ENCODE measurements around the gene MRFAP1.
A peak's percentile ranks its signal among the peaks of the same experiment; 100 is the strongest.
"Not testable (repeated sequence)": the region's sequence is repeated elsewhere in the genome, so short reads cannot be mapped to it uniquely, and the experiment has no call there.

MRFAP1 gene

GRCh38 chr4:6625256-6625655, 15.2 kb upstream of the MRFAP1 start:
- ChIA-PET POLR2A (no interaction called here), CTCF (no interaction called here)
- 100% methylated on average over 7 of the region's 9 CpGs for WGBS (ENCODE audit: insufficient coverage)
- H3K4me1 ChIP-seq (ENCODE audit: control extremely low read depth in 1 of 4, control insufficient read depth in 4 of 4, insufficient read depth in 4 of 4, low read length in 3 of 4) = no peaks in the 10 kb centered on the region
- H3K36me3 ChIP-seq (ENCODE audit: control insufficient read depth in 4 of 4, insufficient read depth in 4 of 4, low read length in 3 of 4) = peaks cover 0 to 7% (median under 1%) of the 10 kb centered on the region in 4 experiments
- DNase-seq = no peak
- no peak overlapping the region for H3K4me3 ChIP-seq (ENCODE audit: control insufficient read depth in 1 of 7, extremely low read depth in 1 of 7, insufficient read depth in 4 of 7, low read depth in 2 of 7, low read length in 6 of 7)
- H3K27ac ChIP-seq (ENCODE audit: insufficient read depth in 1 of 2, low read depth in 1 of 2, low read length in 2 of 2, poor library complexity in 1 of 2, severe bottlenecking in 2 of 2) = no peak overlapping the region
- H3K27me3 ChIP-seq (replicated peaks in 2 of 5; ENCODE audit: control insufficient read depth in 4 of 5, insufficient read depth in 5 of 5, low read length in 4 of 5) = no peaks in the 10 kb centered on the region
- H3K9me3 ChIP-seq (ENCODE audit: control extremely low read depth in 1 of 5, control insufficient read depth in 4 of 5, insufficient read depth in 2 of 5, low read depth in 1 of 5, low read length in 4 of 5) = no peaks in the 10 kb centered on the region

GRCh38 chr4:6626066-6626465, 14.4 kb upstream of the MRFAP1 start:
- 98% methylated on average over 11 of the region's 11 CpGs for WGBS (ENCODE audit: insufficient coverage)
- H3K27me3 ChIP-seq (replicated peaks in 2 of 5; ENCODE audit: control insufficient read depth in 4 of 5, insufficient read depth in 5 of 5, low read length in 4 of 5) = no peaks in the 10 kb centered on the region
- POLR2A ChIA-PET = no interaction called here
- CTCF ChIA-PET = no interaction called here
- peaks cover 0 to 6% (median 0%) of the 10 kb centered on the region in 4 experiments for H3K36me3 ChIP-seq (ENCODE audit: control insufficient read depth in 4 of 4, insufficient read depth in 4 of 4, low read length in 3 of 4)
- no peaks in the 10 kb centered on the region for H3K9me3 ChIP-seq (ENCODE audit: control extremely low read depth in 1 of 5, control insufficient read depth in 4 of 5, insufficient read depth in 2 of 5, low read depth in 1 of 5, low read length in 4 of 5)
- no peaks in the 10 kb centered on the region for H3K4me1 ChIP-seq (ENCODE audit: control extremely low read depth in 1 of 4, control insufficient read depth in 4 of 4, insufficient read depth in 4 of 4, low read length in 3 of 4)
- no peak overlapping the region for H3K4me3 ChIP-seq (ENCODE audit: control insufficient read depth in 1 of 7, extremely low read depth in 1 of 7, insufficient read depth in 4 of 7, low read depth in 2 of 7, low read length in 6 of 7)
- no peak for DNase-seq
- no peak overlapping the region for H3K27ac ChIP-seq (ENCODE audit: insufficient read depth in 1 of 2, low read depth in 1 of 2, low read length in 2 of 2, poor library complexity in 1 of 2, severe bottlenecking in 2 of 2)

GRCh38 chr4:6627832-6628231, 12.7 kb upstream of the MRFAP1 start:
- Histone ChIP-seq H3K4me1 (ENCODE audit: control extremely low read depth in 1 of 4, control insufficient read depth in 4 of 4, insufficient read depth in 4 of 4, low read length in 3 of 4) (peaks cover 0 to under 1% (median 0%) of the 10 kb centered on the region in 4 experiments), H3K9me3 (ENCODE audit: control extremely low read depth in 1 of 5, control insufficient read depth in 4 of 5, insufficient read depth in 2 of 5, low read depth in 1 of 5, low read length in 4 of 5) (no peaks in the 10 kb centered on the region), H3K4me3 (ENCODE audit: control insufficient read depth in 1 of 7, extremely low read depth in 1 of 7, insufficient read depth in 4 of 7, low read depth in 2 of 7, low read length in 6 of 7) (no peak overlapping the region), H3K27ac (ENCODE audit: insufficient read depth in 1 of 2, low read depth in 1 of 2, low read length in 2 of 2, poor library complexity in 1 of 2, severe bottlenecking in 2 of 2) (no peak overlapping the region), H3K27me3 (replicated peaks in 2 of 5; ENCODE audit: control insufficient read depth in 4 of 5, insufficient read depth in 5 of 5, low read length in 4 of 5) (no peaks in the 10 kb centered on the region), H3K36me3 (ENCODE audit: control insufficient read depth in 4 of 4, insufficient read depth in 4 of 4, low read length in 3 of 4) (no peaks in the 10 kb centered on the region)
- CTCF ChIA-PET = no interaction called here
- no peak for DNase-seq
- POLR2A ChIA-PET = no interaction called here
- 80% methylated on average over 1 of the region's 3 CpGs for WGBS (ENCODE audit: insufficient coverage)

- H3K4me1 ChIP-seq (ENCODE audit: control extremely low read depth in 1 of 4, control insufficient read depth in 4 of 4, insufficient read depth in 4 of 4, low read length in 3 of 4); H3K27ac ChIP-seq (ENCODE audit: insufficient read depth in 1 of 2, low read depth in 1 of 2, low read length in 2 of 2, poor library complexity in 1 of 2, severe bottlenecking in 2 of 2); H3K36me3 ChIP-seq (ENCODE audit: control insufficient read depth in 4 of 4, insufficient read depth in 4 of 4, low read length in 3 of 4); DNase-seq; H3K4me3 ChIP-seq (ENCODE audit: control insufficient read depth in 1 of 7, extremely low read depth in 1 of 7, insufficient read depth in 4 of 7, low read depth in 2 of 7, low read length in 6 of 7); POLR2A ChIA-PET; H3K27me3 ChIP-seq (replicated peaks in 2 of 5; ENCODE audit: control insufficient read depth in 4 of 5, insufficient read depth in 5 of 5, low read length in 4 of 5); H3K9me3 ChIP-seq (ENCODE audit: control extremely low read depth in 1 of 5, control insufficient read depth in 4 of 5, insufficient read depth in 2 of 5, low read depth in 1 of 5, low read length in 4 of 5): not testable (repeated sequence)
- CTCF ChIA-PET = interaction anchor here (1.3 kb wide), 1 partner anchor 346 kb away, joined by 3 read pairs; no protein-coding TSS in a partner anchor
- WGBS (ENCODE audit: insufficient coverage) = 100% methylated on average over 1 of the region's 1 CpG
Observed at GRCh38 chr4:6628484-6628883, 12.0 kb upstream of the MRFAP1 start.

- Histone ChIP-seq H3K4me1 (ENCODE audit: control extremely low read depth in 1 of 4, control insufficient read depth in 4 of 4, insufficient read depth in 4 of 4, low read length in 3 of 4) (peaks cover 4 to 16% (median 7%) of the 10 kb centered on the region in 4 experiments), H3K4me3 (ENCODE audit: control insufficient read depth in 1 of 7, extremely low read depth in 1 of 7, insufficient read depth in 4 of 7, low read depth in 2 of 7, low read length in 6 of 7) (no peak overlapping the region), H3K9me3 (ENCODE audit: control extremely low read depth in 1 of 5, control insufficient read depth in 4 of 5, insufficient read depth in 2 of 5, low read depth in 1 of 5, low read length in 4 of 5) (no peaks in the 10 kb centered on the region), H3K36me3 (ENCODE audit: control insufficient read depth in 4 of 4, insufficient read depth in 4 of 4, low read length in 3 of 4) (no peaks in the 10 kb centered on the region), H3K27me3 (replicated peaks in 2 of 5; ENCODE audit: control insufficient read depth in 4 of 5, insufficient read depth in 5 of 5, low read length in 4 of 5) (no peaks in the 10 kb centered on the region), H3K27ac (ENCODE audit: insufficient read depth in 1 of 2, low read depth in 1 of 2, low read length in 2 of 2, poor library complexity in 1 of 2, severe bottlenecking in 2 of 2) (no peak overlapping the region)
- ChIA-PET CTCF (interaction anchor here (1.5 kb wide), 1 partner anchor 58 kb away, joined by 4 read pairs; no protein-coding TSS in a partner anchor), POLR2A (no interaction called here)
- 91% methylated on average over 4 of the region's 4 CpGs for WGBS (ENCODE audit: insufficient coverage)
- no peak for DNase-seq
Observed at GRCh38 chr4:6632125-6632524, 8.4 kb upstream of the MRFAP1 start.

GRCh38 chr4:6633091-6633906, 7.2 kb upstream of the MRFAP1 start:
- ChIA-PET CTCF (interaction anchor here (0.6 kb wide), 1 partner anchor 90 kb away, joined by 3 read pairs; no protein-coding TSS in a partner anchor), POLR2A (no interaction called here)
- Histone ChIP-seq H3K4me1 (ENCODE audit: control extremely low read depth in 1 of 4, control insufficient read depth in 4 of 4, insufficient read depth in 4 of 4, low read length in 3 of 4) (peaks cover 4 to 16% (median 7%) of the 10 kb centered on the region in 4 experiments), H3K4me3 (ENCODE audit: control insufficient read depth in 1 of 7, extremely low read depth in 1 of 7, insufficient read depth in 4 of 7, low read depth in 2 of 7, low read length in 6 of 7) (no peak overlapping the region), H3K27ac (ENCODE audit: insufficient read depth in 1 of 2, low read depth in 1 of 2, low read length in 2 of 2, poor library complexity in 1 of 2, severe bottlenecking in 2 of 2) (no peak overlapping the region), H3K9me3 (ENCODE audit: control extremely low read depth in 1 of 5, control insufficient read depth in 4 of 5, insufficient read depth in 2 of 5, low read depth in 1 of 5, low read length in 4 of 5) (no peaks in the 10 kb centered on the region), H3K27me3 (replicated peaks in 2 of 5; ENCODE audit: control insufficient read depth in 4 of 5, insufficient read depth in 5 of 5, low read length in 4 of 5) (no peaks in the 10 kb centered on the region), H3K36me3 (ENCODE audit: control insufficient read depth in 4 of 4, insufficient read depth in 4 of 4, low read length in 3 of 4) (no peaks in the 10 kb centered on the region)
- WGBS (ENCODE audit: insufficient coverage) = 100% methylated on average over 7 of the region's 10 CpGs
- DNase-seq = peak; percentile 40 to 76 (median 74)

GRCh38 chr4:6634746-6635145, 5.7 kb upstream of the MRFAP1 start:
- Histone ChIP-seq H3K36me3 (ENCODE audit: control insufficient read depth in 4 of 4, insufficient read depth in 4 of 4, low read length in 3 of 4) (no peaks in the 10 kb centered on the region), H3K4me3 (ENCODE audit: control insufficient read depth in 1 of 7, extremely low read depth in 1 of 7, insufficient read depth in 4 of 7, low read depth in 2 of 7, low read length in 6 of 7) (no peak overlapping the region), H3K27ac (ENCODE audit: insufficient read depth in 1 of 2, low read depth in 1 of 2, low read length in 2 of 2, poor library complexity in 1 of 2, severe bottlenecking in 2 of 2) (no peak overlapping the region), H3K9me3 (ENCODE audit: control extremely low read depth in 1 of 5, control insufficient read depth in 4 of 5, insufficient read depth in 2 of 5, low read depth in 1 of 5, low read length in 4 of 5) (no peaks in the 10 kb centered on the region), H3K27me3 (replicated peaks in 2 of 5; ENCODE audit: control insufficient read depth in 4 of 5, insufficient read depth in 5 of 5, low read length in 4 of 5) (no peaks in the 10 kb centered on the region), H3K4me1 (ENCODE audit: control extremely low read depth in 1 of 4, control insufficient read depth in 4 of 4, insufficient read depth in 4 of 4, low read length in 3 of 4) (peaks cover 4 to 16% (median 7%) of the 10 kb centered on the region in 4 experiments)
- no peak for DNase-seq
- ChIA-PET POLR2A (no interaction called here), CTCF (no interaction called here)
- 94% methylated on average over 7 of the region's 9 CpGs for WGBS (ENCODE audit: insufficient coverage)
